GM04503 (cell line): Measurements from ENCODE around the gene LTO1.
A peak's percentile ranks its signal among the peaks of the same experiment; 100 is the strongest.
"Not testable (repeated sequence)": the region's sequence is repeated elsewhere in the genome, so short reads cannot be mapped to it uniquely, and the experiment has no call there.

Source experiments
- DNase-seq: peaks from one replicate; pipeline ENCODE4 v3.0.0-alpha.2; 2012; ENCODE audit warnings: low read depth

LTO1 gene

GRCh38 chr11:69700278-69701140 lies 25.4 kb upstream of the LTO1 start:
- no peak for DNase-seq

GRCh38 chr11:69699213-69699612 lies 24.1 kb upstream of the LTO1 start:
- peak; percentile 14 for DNase-seq

GRCh38 chr11:69698362-69698761 lies 23.2 kb upstream of the LTO1 start:
- no peak for DNase-seq

- DNase-seq = no peak
These were observed 22.7 kb upstream of the LTO1 start for GRCh38 chr11:69697861-69698260.

GRCh38 chr11:69697469-69697843 lies 22.3 kb upstream of the LTO1 start:
- no peak for DNase-seq

- no peak for DNase-seq
These were observed 21.8 kb upstream of the LTO1 start for GRCh38 chr11:69696749-69697468.

GRCh38 chr11:69695995-69696394 lies 20.8 kb upstream of the LTO1 start:
- DNase-seq = not testable (repeated sequence)

GRCh38 chr11:69695581-69695980 lies 20.4 kb upstream of the LTO1 start:
- DNase-seq = no peak

- no peak for DNase-seq
These were observed 19.6 kb upstream of the LTO1 start for GRCh38 chr11:69694781-69695180.

- no peak for DNase-seq
These were observed 17.3 kb upstream of the LTO1 start for GRCh38 chr11:69692422-69692821.

- DNase-seq = no peak
These were observed 16.3 kb upstream of the LTO1 start for GRCh38 chr11:69691463-69691862.

GRCh38 chr11:69689484-69690319 lies 14.5 kb upstream of the LTO1 start:
- DNase-seq = no peak

GRCh38 chr11:69687969-69688771 lies 13.0 kb upstream of the LTO1 start:
- DNase-seq = not testable (repeated sequence)

GRCh38 chr11:69686856-69687255 lies 11.7 kb upstream of the LTO1 start:
- no peak for DNase-seq

GRCh38 chr11:69686452-69686851 lies 11.3 kb upstream of the LTO1 start:
- no peak for DNase-seq

GRCh38 chr11:69685348-69685747 lies 10.2 kb upstream of the LTO1 start:
- DNase-seq = no peak

- no peak for DNase-seq
These were observed 9.5 kb upstream of the LTO1 start for GRCh38 chr11:69684651-69685050.

GRCh38 chr11:69683764-69684333 lies 8.7 kb upstream of the LTO1 start:
- no peak for DNase-seq

- DNase-seq = no peak
These were observed 7.7 kb upstream of the LTO1 start for GRCh38 chr11:69682681-69683326.

- no peak for DNase-seq
These were observed 7.1 kb upstream of the LTO1 start for GRCh38 chr11:69682221-69682620.

GRCh38 chr11:69680688-69681087 lies 5.5 kb upstream of the LTO1 start:
- DNase-seq = no peak
